DMS53 (cell line): Measurements from ENCODE around the gene DSG4.

Source experiments
- DNase-seq: peaks from one replicate; lab custom pipeline; 2025; lab: John Stamatoyannopoulos, UW

The DSG4 gene

DNA sequence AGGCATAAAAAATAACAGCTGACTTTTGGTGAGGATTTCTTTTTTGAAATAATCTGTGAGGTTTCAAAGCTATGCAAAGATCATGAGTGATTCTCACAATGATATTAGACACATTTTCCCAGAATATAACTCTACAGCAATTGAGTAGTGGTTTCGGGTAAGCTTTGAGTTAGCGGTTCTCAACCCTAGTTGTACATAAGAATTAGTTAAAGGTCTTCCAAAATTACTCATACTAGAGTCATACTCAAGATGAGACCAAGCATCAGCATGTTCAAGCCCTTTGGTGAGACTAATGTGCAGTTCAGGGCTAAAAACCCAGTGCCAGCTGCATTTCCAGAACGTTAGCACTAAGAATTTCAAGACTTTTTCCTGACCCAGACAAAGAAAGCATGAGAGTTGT, 31.1 kb downstream of the DSG4 start:
- no peak for DNase-seq

DNA sequence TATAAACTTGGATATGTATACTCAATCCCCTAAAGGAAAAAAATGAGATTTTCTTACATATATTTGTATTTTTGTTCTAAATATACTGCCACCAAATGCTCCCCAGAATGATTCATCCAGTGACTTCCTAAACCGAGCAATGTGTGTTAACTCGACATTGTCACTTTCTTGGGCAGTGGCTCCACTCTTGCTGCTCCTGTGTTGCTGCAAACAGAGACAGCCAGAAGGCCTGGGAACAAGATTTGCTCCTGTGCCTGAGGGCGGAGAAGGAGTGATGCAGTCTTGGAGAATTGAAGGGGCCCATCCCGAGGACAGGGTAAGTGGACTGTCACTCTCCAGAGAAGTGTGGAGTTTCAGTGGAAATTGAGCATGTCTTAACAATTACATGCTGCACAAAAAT, 32.7 kb downstream of the DSG4 start:
- no peak for DNase-seq

DNA sequence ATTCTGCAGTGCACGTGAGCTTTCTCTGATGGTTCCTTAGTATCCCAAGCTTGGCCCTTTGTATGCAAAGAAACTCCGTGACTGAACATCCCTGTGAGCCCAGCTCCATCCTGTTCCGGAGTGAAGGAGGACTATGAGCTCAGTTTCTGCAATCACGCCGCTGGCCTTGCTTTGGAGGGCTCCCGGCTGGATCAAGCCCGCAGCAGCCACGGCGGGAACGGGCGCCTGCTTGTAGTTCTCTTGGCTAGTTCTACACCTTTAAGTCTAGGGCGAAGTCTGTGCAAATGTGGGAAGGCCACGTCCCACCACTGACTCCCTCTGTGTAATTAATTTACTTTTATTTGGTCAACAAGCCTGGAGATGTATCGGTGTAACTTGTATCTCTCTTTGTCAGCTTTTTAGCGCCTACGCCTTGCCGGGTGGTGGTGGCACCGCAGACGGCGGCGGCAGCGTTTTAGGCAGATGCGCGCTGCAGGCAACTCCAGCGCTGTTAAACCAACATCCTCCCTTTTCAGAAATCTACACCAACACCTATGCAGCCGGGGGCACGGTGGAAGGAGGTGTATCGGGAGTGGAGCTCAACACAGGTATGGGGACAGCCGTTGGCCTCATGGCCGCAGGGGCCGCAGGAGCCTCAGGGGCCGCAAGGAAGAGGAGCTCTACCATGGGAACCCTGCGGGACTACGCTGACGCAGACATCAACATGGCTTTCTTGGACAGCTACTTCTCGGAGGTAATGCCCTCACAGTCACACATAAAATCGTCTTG, 34.3 kb downstream of the DSG4 start:
- no peak for DNase-seq

DNA sequence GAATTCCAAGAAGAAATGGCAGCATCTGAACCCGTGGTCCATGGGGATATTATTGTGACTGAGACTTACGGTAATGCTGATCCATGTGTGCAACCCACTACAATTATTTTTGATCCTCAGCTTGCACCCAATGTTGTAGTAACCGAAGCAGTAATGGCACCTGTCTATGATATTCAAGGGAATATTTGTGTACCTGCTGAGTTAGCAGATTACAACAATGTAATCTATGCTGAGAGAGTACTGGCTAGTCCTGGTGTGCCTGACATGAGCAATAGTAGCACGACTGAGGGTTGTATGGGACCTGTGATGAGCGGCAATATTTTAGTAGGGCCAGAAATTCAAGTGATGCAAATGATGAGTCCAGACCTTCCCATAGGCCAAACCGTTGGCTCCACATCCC, 36.6 kb downstream of the DSG4 start:
- no peak for DNase-seq

DNA sequence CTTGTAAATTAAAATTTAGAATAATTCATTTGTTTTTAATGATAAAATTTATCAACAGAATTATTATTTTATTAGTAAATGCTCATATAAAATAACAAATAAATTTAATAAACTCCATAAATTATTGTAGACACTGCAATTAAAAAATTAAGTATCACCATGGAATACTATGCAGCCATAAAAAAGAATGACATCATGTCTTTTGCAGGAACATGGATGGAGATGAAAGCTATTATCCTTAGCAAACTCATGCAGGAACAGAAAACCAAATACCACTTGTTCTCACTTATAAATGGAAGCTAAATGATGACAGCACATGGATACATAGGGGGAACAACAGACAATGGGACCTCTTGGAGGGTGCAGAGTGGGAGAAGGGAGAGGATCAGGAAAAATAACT, 41.3 kb downstream of the DSG4 start:
- no peak for DNase-seq

DNA sequence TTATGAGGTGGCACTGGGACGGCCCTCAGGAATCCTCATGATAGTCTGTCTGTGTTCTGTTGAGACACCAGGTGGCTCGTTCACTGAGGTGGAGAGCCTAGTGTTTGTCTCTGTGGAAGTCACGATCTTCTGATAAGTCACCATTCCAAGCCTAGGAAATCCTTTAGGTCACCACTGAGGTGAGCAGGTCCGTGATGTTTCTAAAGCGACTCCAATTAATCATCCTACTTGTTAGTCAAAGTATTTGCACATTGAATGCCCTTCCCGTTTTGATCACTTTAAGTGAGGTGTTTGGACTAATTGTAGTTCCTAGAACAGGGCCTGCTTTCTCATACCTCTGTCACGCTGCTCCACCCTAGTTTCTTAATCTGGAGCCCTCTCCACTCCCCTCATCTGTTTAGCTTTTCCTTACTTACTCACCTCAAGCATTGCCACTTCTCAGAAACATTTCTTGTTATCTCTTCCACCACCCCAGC, 42.9 kb downstream of the DSG4 start:
- DNase-seq = peak; percentile 18

GRCh38 chr18:31420032-31420431, 43.5 kb downstream of the DSG4 start:
- DNase-seq = no peak

GRCh38 chr18:31420524-31420923, 43.9 kb downstream of the DSG4 start:
- no peak for DNase-seq

- peak; percentile 59 for DNase-seq
Observed at GRCh38 chr18:31424383-31424988, 47.9 kb downstream of the DSG4 start.

GRCh38 chr18:31426021-31426420, 49.4 kb downstream of the DSG4 start:
- DNase-seq = no peak

GRCh38 chr18:31426871-31427406, 50.4 kb downstream of the DSG4 start:
- no peak for DNase-seq

GRCh38 chr18:31428211-31428610, 51.6 kb downstream of the DSG4 start:
- DNase-seq = no peak

GRCh38 chr18:31429623-31430022, 53.0 kb downstream of the DSG4 start:
- peak; percentile 15 for DNase-seq

DNA sequence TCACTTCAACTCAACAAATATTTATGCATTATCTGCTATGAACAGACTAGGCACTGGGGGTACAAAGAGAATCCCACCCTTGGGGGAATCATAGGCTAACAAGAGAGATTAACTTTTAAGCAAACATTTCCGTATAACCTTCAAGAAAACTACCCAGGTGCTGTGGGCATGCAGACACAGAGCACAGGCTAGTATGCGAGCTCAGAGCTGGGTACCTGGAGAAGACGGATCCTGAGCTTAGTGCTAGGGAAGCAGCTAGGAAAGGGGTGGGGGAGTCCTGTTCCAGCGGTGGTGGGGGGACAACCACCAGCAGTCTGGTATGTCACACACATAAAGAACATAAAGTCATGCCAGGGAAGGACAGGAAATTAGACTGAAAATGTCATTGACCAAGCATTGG, 53.5 kb downstream of the DSG4 start:
- DNase-seq = no peak

- no peak for DNase-seq
Observed at GRCh38 chr18:31430554-31430953, 54.0 kb downstream of the DSG4 start.

DNA sequence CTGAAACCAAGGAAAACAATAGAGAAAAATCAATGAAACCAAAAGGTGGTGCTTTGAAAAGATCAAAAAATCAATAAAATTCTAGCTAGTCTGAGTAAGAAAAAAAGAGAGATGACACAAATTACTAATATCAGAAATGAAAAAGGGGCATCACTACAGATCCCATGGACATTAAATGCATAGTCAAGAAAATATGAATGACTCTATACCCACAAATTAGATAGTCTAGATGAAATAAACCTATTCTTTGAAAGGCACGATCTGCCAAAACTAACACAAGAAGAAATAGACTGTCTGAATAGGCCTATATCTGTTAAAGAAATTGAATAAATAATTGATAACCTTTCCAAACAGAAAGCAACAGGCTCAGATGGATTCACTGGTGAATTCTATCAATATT, 55.7 kb downstream of the DSG4 start:
- no peak for DNase-seq

DNA sequence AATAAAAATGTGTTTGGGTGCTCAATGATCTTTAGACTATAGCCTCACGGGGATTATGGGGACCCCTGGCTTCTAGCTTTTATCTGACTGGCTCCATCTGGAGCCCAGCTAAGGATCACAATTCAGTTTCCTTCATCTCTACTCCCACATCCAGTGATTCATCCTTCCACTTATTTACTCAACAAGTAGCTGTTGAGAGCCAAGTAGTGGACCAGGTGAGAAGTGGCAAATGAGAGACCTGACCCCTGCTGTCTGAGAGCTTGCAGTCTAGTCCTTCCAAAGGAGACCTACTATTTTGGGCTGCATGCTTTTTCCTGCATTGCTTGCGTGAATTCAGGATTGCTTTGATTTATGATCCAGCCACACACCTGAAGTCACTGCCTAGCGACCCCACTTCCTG, 60.2 kb downstream of the DSG4 start:
- peak; percentile 71 for DNase-seq

DNA sequence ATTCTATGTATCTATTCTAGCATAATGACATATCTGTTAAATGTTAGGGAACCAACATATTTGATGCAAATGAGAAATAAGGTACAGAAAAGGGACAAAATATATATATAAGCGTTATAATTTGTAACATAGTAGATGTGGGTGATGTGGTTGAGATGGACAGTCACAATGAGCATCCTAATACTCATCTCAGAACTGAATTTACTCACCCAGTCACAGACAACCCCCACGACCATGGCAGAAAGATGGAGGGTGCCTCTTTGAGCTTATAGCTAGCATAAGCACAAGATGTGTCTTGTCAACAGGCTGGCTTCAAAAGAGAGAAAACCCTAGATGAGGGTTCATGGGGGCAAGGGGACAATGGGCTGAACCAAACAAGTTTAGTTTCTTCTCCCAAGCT, 61.8 kb downstream of the DSG4 start:
- no peak for DNase-seq

DNA sequence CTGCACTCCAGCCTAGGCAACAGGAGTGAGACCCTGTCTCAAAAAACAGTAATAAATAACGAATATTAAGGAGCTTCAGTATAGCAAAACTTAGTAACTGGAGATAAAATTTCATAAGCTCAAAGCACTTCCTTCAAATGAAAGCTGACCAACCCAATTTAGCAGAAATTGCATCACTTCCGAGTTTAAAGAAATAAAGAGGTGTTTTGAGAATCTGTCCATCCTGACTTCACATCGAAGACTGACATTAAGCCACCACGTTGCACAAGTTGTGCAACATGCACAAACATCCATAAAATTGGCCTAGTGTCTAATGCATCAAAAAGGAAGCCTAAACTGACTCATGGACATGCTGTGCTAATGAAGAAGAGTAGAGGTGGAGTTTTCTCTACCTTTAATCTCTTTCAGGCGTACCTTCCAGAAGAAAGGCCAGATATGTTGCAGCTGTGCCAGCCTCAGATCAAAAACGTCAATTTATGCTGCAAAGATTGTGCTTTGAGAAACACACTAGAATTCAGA, 63.3 kb downstream of the DSG4 start:
- no peak for DNase-seq

- no peak for DNase-seq
Observed at GRCh38 chr18:31440787-31441186, 64.2 kb downstream of the DSG4 start.

DNA sequence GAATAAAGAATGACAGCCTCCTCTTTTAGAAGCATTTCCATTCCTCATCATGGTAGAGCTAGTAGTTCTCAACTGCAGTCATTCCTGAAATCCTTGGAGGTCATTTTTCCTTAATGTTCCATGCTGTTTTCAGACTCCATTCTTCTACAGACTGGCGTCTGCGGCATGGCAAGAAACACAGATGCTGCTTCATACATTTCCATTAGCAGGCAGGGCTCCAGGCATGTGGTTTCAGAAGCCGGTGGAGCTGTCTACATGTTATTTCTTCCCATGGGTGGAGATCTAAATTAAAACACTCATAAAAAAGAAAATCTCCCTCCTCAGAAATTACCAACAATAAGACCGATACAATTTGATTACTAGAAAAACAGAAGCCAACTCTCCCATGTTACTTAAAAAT, 64.9 kb downstream of the DSG4 start:
- no peak for DNase-seq

DNA sequence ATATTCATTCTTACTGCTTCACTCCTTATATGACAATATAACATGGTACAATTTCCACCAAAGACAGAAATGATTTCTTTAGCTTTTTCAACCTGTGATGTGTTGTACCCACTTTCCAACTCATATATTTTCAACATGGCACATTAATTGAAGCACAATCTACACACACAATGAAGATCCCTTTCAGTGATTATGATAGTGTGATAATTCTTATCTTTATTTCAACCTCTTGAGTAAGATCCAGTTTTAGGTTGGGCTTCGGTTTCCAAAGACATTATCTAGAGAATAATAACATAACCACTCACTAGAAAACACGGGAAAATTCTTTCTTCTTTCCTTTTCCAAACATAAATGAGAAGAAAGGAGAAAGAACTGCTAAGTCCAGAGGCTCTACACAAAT, 67.6 kb downstream of the DSG4 start:
- no peak for DNase-seq

- no peak for DNase-seq
Observed at GRCh38 chr18:31445908-31446307, 69.3 kb downstream of the DSG4 start.
